Gastroesophageal sphincter (tissue), 4 donors: ENCODE data around the gene NFIA. TPM values are rescaled to one million over a fixed set of nuclear protein-coding genes. Genes with fewer than 3 reads are reported as not detected.
A peak's percentile ranks its signal among the peaks of the same experiment; 100 is the strongest.

Experiments used
- ATAC-seq: fragments of 150-250 bp; one replicate; pipeline ENCODE4 v1.9.1; 2016; ENCODE audit warnings: mild to moderate bottlenecking, moderate library complexity
- H3K27ac ChIP-seq, 4 donors: fragments of 200-600 bp; sonication (generic) in 3 of 4; 1 replicate in 3 of 4; 2 replicates in 1 of 4; pipeline ENCODE4 v1.5.1; 2016 to 2019
- H3K27me3 ChIP-seq: fragments of 200-600 bp; sonication (generic); one replicate; pipeline ENCODE4 v1.5.1; 2019
- H3K36me3 ChIP-seq, 2 donors: fragments of 200-600 bp; sonication (generic); one replicate each; pipeline ENCODE4 v1.5.1; 2019; ENCODE audit warnings: control low read depth in 1 of 2
- H3K4me1 ChIP-seq, 3 donors: fragments of 200-600 bp; sonication (generic); 1 replicate in 2 of 3; 2 replicates in 1 of 3; pipeline ENCODE4 v1.5.1; 2016 to 2019; ENCODE audit warnings: control low read depth in 2 of 3
- H3K4me3 ChIP-seq, 2 donors: fragments of 200-600 bp; sonication (generic); one replicate each; pipeline ENCODE4 v1.5.1; 2019; ENCODE audit warnings: mild to moderate bottlenecking in 1 of 2, moderate library complexity in 1 of 2
- H3K9me3 ChIP-seq, 3 donors: fragments of 200-600 bp; sonication (generic); one replicate each; pipeline ENCODE4 v1.5.1; 2017 to 2019; ENCODE audit warnings: control low read depth in 2 of 3
- CTCF ChIP-seq, 4 experiments: fragments of 200-600 bp in 2 of 4; fragments of 450-650 bp in 2 of 4; sonication (generic) in 1 of 4; IDR thresholded peaks; one replicate each; pipeline ENCODE4 v1.5.1; 2017 to 2019; ENCODE audit warnings: antibody characterized with exemption in 4 of 4, mild to moderate bottlenecking in 2 of 4, moderate library complexity in 2 of 4
- EP300 ChIP-seq: sonication (generic); formaldehyde crosslinking; IDR thresholded peaks from one replicate; pipeline ENCODE4 v1.6.1; 2017; ENCODE audit warnings: antibody characterized with exemption, mild to moderate bottlenecking
- POLR2A ChIP-seq, 2 donors: fragments of 450-650 bp; IDR thresholded peaks; one replicate each; pipeline ENCODE4 v1.6.1; 2017; ENCODE audit warnings: antibody characterized with exemption in 2 of 2, mild to moderate bottlenecking in 2 of 2, moderate library complexity in 1 of 2
- POLR2AphosphoS5 ChIP-seq: sonication (generic); formaldehyde crosslinking; IDR thresholded peaks from one replicate; pipeline ENCODE4 v1.6.1; 2017; ENCODE audit warnings: antibody characterized with exemption
- WGBS, 2 donors: methylation state at CpG; one replicate each; pipeline ENCODE4 v1.1.5; 2018; ENCODE audit warnings: low coverage in 1 of 2; 5-methylcytosine and 5-hydroxymethylcytosine counted together
- total RNA-seq, 4 donors: library from RNA; depleted of rRNA; stranded (reverse); fragments of >200 nt; gene quantifications; one replicate each; pipeline ENCODE4 v1.1.0, GENCODE V29; 2016

The NFIA gene
- total RNA-seq, 4 donors from 2014 or later = 123 to 205 (median 149) TPM

- Histone ChIP-seq H3K4me3 (no peak overlapping the region), H3K27ac (peak overlapping the region; percentile 43 to 93 (median 84)), H3K4me1 (peaks cover 35 to 90% (median 38%) of the 10 kb centered on the region in 3 donors), H3K36me3 (no peaks in the 10 kb centered on the region), H3K27me3 (no peaks in the 10 kb centered on the region), H3K9me3 (no peaks in the 10 kb centered on the region)
- TF ChIP-seq POLR2AphosphoS5 = no peak
- no peak for TF ChIP-seq POLR2A (IDR thresholded peaks at IDR 0.05)
- TF ChIP-seq EP300 = no peak
- no peak for TF ChIP-seq CTCF (IDR thresholded peaks at IDR 0.05)
- 100% methylated on average over 1 of the region's 1 CpG for WGBS, 2 donors
- ATAC-seq = no peak
These were observed 99.0 kb downstream of the NFIA start for GRCh38 chr1:61181067-61182038.

- Histone ChIP-seq H3K9me3 (no peaks in the 10 kb centered on the region), H3K4me3 (no peak overlapping the region), H3K27me3 (no peaks in the 10 kb centered on the region), H3K36me3 (no peaks in the 10 kb centered on the region), H3K27ac (peak overlapping the region; percentile 43 to 93 (median 84)), H3K4me1 (peaks cover 35 to 93% (median 42%) of the 10 kb centered on the region in 3 donors)
- no peak for ATAC-seq
- peak in 2 of 4 experiments; percentile 17 to 31 for TF ChIP-seq CTCF (IDR thresholded peaks at IDR 0.05)
- TF ChIP-seq POLR2AphosphoS5 = peak; percentile 80
- TF ChIP-seq POLR2A (IDR thresholded peaks at IDR 0.05) = no peak
- WGBS, 2 donors = 17 to 19% methylated on average over 2 of the region's 2 CpGs
These were observed 99.7 kb downstream of the NFIA start for GRCh38 chr1:61182049-61182448.

- Histone ChIP-seq H3K36me3 (no peaks in the 10 kb centered on the region), H3K9me3 (no peaks in the 10 kb centered on the region), H3K27ac (peak overlapping the region; percentile 82 to 93 (median 88)), H3K27me3 (no peaks in the 10 kb centered on the region), H3K4me1 (peaks cover 38 to 93% (median 45%) of the 10 kb centered on the region in 3 donors), H3K4me3 (no peak overlapping the region)
- WGBS, 2 donors = 59 to 65% methylated on average over 3 of the region's 3 CpGs
- ATAC-seq = no peak
- no peak for TF ChIP-seq POLR2AphosphoS5
These were observed 100.1 kb downstream of the NFIA start for GRCh38 chr1:61182480-61182879.

- WGBS, 2 donors = 3 to 12% methylated on average over 7 to 9 of the region's 9 CpGs
- Histone ChIP-seq H3K27me3 (no peaks in the 10 kb centered on the region), H3K4me1 (peaks cover 40 to 91% (median 53%) of the 10 kb centered on the region in 3 donors), H3K36me3 (no peaks in the 10 kb centered on the region), H3K27ac (peak overlapping the region; percentile 82 to 93 (median 88)), H3K9me3 (no peaks in the 10 kb centered on the region), H3K4me3 (peak overlapping the region; percentile 45 to 68)
- TF ChIP-seq POLR2AphosphoS5 (peak; percentile 47), POLR2A (IDR thresholded peaks at IDR 0.05) (no peak)
- peak; percentile 21 for ATAC-seq
These were observed 101.2 kb downstream of the NFIA start for GRCh38 chr1:61183471-61184039.

GRCh38 chr1:61184040-61184713, 101.8 kb downstream of the NFIA start:
- Histone ChIP-seq H3K4me3 (peak overlapping the region; percentile 45 to 68), H3K9me3 (no peaks in the 10 kb centered on the region), H3K36me3 (no peaks in the 10 kb centered on the region), H3K27me3 (no peaks in the 10 kb centered on the region), H3K4me1 (peaks cover 36 to 91% (median 48%) of the 10 kb centered on the region in 3 donors), H3K27ac (peak overlapping the region; percentile 82 to 93 (median 88))
- peak; percentile 87 for ATAC-seq
- WGBS, 2 donors = 0 to 2% methylated on average over 13 to 17 of the region's 17 CpGs
- TF ChIP-seq CTCF (IDR thresholded peaks at IDR 0.05) (no peak), EP300 (no peak), POLR2AphosphoS5 (peak; percentile 69), POLR2A (IDR thresholded peaks at IDR 0.05) (no peak)
